ENCODE data around the gene CHD9NB. TPM values are rescaled to one million over a fixed set of nuclear protein-coding genes. Genes with fewer than 3 reads are reported as not detected.

The CHD9NB gene
- total RNA-seq, 1 donor from 2014 or later, result 2.0 TPM

GRCh38 chr16:53034306-53034705 is 18.4 kb downstream of the CHD9NB start:
- Mint-ChIP-seq H3K36me3 (ENCODE audit: low read depth, unreplicated experiment) (peaks cover 5% of the 10 kb centered on the region), H3K9me3 (ENCODE audit: unreplicated experiment) (no peaks in the 10 kb centered on the region), H3K27ac (ENCODE audit: unreplicated experiment) (no peak overlapping the region), H3K4me1 (ENCODE audit: unreplicated experiment) (no peaks in the 10 kb centered on the region), H3K27me3 (ENCODE audit: unreplicated experiment) (peaks cover 7% of the 10 kb centered on the region), H3K4me3 (ENCODE audit: unreplicated experiment) (no peak overlapping the region)
- DNase-seq (ENCODE audit: low spot score), result no peak
- TF ChIP-seq CTCF (IDR thresholded peaks at IDR 0.05; ENCODE audit: unreplicated experiment), result no peak

GRCh38 chr16:53031323-53031942 is 21.3 kb downstream of the CHD9NB start:
- peaks cover 4% of the 10 kb centered on the region for H3K27me3 Mint-ChIP-seq (ENCODE audit: unreplicated experiment)
- peaks cover 5% of the 10 kb centered on the region for H3K36me3 Mint-ChIP-seq (ENCODE audit: low read depth, unreplicated experiment)
- no peaks in the 10 kb centered on the region for H3K9me3 Mint-ChIP-seq (ENCODE audit: unreplicated experiment)
- no peak overlapping the region for H3K4me3 Mint-ChIP-seq (ENCODE audit: unreplicated experiment)
- no peak overlapping the region for H3K27ac Mint-ChIP-seq (ENCODE audit: unreplicated experiment)
- TF ChIP-seq CTCF (IDR thresholded peaks at IDR 0.05; ENCODE audit: unreplicated experiment), result no peak
- no peak for DNase-seq (ENCODE audit: low spot score)
- H3K4me1 Mint-ChIP-seq (ENCODE audit: unreplicated experiment), result no peaks in the 10 kb centered on the region

- no peak overlapping the region for H3K27ac Mint-ChIP-seq (ENCODE audit: unreplicated experiment)
- H3K36me3 Mint-ChIP-seq (ENCODE audit: low read depth, unreplicated experiment), result peaks cover 2% of the 10 kb centered on the region
- H3K4me1 Mint-ChIP-seq (ENCODE audit: unreplicated experiment), result no peaks in the 10 kb centered on the region
- H3K4me3 Mint-ChIP-seq (ENCODE audit: unreplicated experiment), result no peak overlapping the region
- no peak for DNase-seq (ENCODE audit: low spot score)
- no peak for TF ChIP-seq CTCF (IDR thresholded peaks at IDR 0.05; ENCODE audit: unreplicated experiment)
- peaks cover 4% of the 10 kb centered on the region for H3K27me3 Mint-ChIP-seq (ENCODE audit: unreplicated experiment)
- no peaks in the 10 kb centered on the region for H3K9me3 Mint-ChIP-seq (ENCODE audit: unreplicated experiment)
These were observed 22.7 kb downstream of the CHD9NB start for GRCh38 chr16:53029971-53030370.

- no peak for TF ChIP-seq CTCF (IDR thresholded peaks at IDR 0.05; ENCODE audit: unreplicated experiment)
- Mint-ChIP-seq H3K9me3 (ENCODE audit: unreplicated experiment) (no peaks in the 10 kb centered on the region), H3K36me3 (ENCODE audit: low read depth, unreplicated experiment) (no peaks in the 10 kb centered on the region), H3K27me3 (ENCODE audit: unreplicated experiment) (peaks cover 2% of the 10 kb centered on the region), H3K27ac (ENCODE audit: unreplicated experiment) (no peak overlapping the region), H3K4me1 (ENCODE audit: unreplicated experiment) (no peaks in the 10 kb centered on the region), H3K4me3 (ENCODE audit: unreplicated experiment) (no peak overlapping the region)
- DNase-seq (ENCODE audit: low spot score), result no peak
These were observed 28.7 kb downstream of the CHD9NB start for GRCh38 chr16:53024045-53024444.

- Mint-ChIP-seq H3K4me1 (ENCODE audit: unreplicated experiment) (no peaks in the 10 kb centered on the region), H3K9me3 (ENCODE audit: unreplicated experiment) (no peaks in the 10 kb centered on the region), H3K4me3 (ENCODE audit: unreplicated experiment) (no peak overlapping the region), H3K27me3 (ENCODE audit: unreplicated experiment) (peaks cover 2% of the 10 kb centered on the region), H3K36me3 (ENCODE audit: low read depth, unreplicated experiment) (no peaks in the 10 kb centered on the region), H3K27ac (ENCODE audit: unreplicated experiment) (no peak overlapping the region)
- TF ChIP-seq CTCF (IDR thresholded peaks at IDR 0.05; ENCODE audit: unreplicated experiment), result peak; percentile 43
- peak; percentile 52 for DNase-seq (ENCODE audit: low spot score)
These were observed 30.3 kb downstream of the CHD9NB start for GRCh38 chr16:53022374-53022773.
